ENCODE results near the gene BEGAIN.

The BEGAIN gene

DNA sequence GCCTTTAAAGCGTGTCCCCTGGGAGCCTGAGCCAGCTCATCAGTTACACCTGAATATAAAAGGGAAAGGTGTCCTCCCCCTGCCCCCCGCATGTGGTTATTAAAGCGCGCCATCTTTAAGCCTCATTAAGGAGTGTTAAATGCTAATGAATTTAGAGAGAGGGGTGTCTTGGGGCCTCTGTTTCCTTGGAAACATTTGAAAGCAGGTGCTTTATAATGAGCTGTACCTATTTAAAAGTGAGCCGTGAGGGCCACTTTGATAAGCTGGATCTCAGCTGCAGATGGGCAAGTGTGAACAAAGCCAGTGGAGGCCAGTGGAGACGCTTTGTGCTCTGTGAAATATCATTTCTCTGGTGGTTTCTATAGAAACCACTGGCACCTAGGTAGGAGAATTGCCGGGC, 84.0 kb downstream of the BEGAIN start:
- no peak for DNase-seq

GRCh38 chr14:100502622-100503220, 84.5 kb downstream of the BEGAIN start:
- no peak for DNase-seq

DNA sequence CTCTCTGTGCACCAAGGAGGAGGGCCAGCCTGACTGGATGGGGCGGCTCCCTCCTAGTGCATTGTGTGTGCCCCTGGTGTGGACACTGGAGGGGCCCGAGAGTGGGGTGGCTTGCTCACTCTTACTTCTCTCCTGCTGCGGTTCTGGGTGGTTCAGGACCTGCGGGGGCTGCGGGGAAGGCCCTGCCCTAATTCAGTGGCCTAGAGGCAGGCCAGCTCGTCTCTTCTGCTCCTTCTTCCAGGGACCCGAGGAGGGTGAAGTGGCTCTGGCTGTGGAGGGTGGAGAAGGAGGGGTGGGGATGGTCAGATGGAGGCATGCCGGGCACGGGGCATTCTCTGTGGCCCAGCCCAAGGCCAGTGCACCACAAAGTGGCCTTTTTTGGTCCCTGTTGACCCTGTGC, 87.1 kb downstream of the BEGAIN start:
- no peak for DNase-seq

- DNase-seq = no peak
Observed at GRCh38 chr14:100498068-100498467, 89.1 kb downstream of the BEGAIN start.

- DNase-seq = no peak
Observed at GRCh38 chr14:100495917-100496316, 91.3 kb downstream of the BEGAIN start.

DNA sequence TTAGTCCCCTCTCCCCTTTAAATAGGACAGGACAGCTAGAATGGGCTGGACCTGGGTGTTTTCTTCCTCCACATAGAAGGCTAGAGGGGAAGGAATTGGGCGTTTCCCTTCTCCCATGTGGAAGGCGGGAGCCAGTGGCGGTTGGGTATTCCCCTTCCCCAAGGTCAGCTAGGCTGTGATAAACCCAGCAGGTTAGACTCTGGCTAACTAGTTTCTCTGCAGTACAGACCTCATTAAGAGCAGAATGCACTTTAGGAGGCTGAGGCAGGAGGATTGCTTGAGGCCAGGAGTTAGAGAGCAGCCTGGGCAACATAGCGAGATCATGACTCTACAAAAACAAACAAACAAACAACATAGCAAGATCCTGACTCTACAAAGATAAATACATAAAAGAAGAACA, 92.6 kb downstream of the BEGAIN start:
- DNase-seq = no peak

GRCh38 chr14:100490252-100490651, 97.0 kb downstream of the BEGAIN start:
- DNase-seq = no peak

- no peak for DNase-seq
Observed at GRCh38 chr14:100488057-100488456, 99.2 kb downstream of the BEGAIN start.

DNA sequence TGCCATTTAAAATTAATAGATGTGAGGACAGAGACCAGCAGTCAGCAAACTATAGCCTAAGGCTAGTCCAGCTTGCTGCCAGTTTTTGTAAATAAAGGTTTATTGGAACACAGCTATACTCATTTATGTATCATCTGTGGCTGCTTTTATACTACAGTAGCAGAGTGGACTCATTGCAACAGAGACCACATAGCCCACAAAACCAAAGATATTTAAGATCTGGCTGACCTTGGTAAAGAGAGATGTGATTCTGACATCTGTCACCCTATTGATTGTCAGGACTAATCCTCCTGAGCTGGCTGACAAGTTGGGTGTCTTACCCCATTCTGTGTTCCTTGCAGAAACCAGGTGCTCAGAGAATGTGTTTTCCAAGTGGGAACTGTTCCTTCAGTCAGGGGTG, 99.9 kb downstream of the BEGAIN start:
- DNase-seq = no peak

Measured in activated naive CD4-positive, alpha-beta T cell treated with anti-CD3 and anti-CD28 coated beads, Interleukin-2, amount 50 U/mL, for 16 hours (primary cell).